GM19397 (cell line): ENCODE measurements around the gene ANKRD36C.
"Not testable (repeated sequence)": the region's sequence is repeated elsewhere in the genome, so short reads cannot be mapped to it uniquely, and the experiment has no call there.

Source experiments
- ATAC-seq: cut with Tn5 transposase; IDR thresholded peaks from one replicate; pipeline ENCODE4 v1.9.1; 2021; ENCODE audit warnings: mild to moderate bottlenecking, moderate library complexity; ENCODE audit not compliant: unreplicated experiment

Gene ANKRD36C

DNA sequence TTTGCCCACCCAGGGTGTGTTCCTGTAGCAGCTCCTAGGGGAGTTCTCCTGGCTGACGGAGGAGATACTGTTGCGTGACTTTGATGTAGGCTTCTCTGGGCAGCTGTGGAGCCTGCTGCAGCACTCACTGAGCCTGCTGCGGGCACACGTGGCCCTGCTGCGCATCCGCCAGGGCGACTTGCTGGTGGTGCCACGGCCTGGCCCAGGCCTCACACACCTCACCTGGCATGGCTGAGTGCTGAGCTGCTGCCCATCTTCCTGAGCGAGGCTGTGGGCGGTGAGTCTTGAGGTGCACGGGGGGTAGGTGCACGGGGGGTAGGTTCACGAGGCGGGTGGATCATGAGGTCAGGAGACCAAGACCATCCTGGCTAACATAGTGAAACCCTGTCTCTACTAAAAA, 191.7 kb downstream of the ANKRD36C start:
- no peak for ATAC-seq

DNA sequence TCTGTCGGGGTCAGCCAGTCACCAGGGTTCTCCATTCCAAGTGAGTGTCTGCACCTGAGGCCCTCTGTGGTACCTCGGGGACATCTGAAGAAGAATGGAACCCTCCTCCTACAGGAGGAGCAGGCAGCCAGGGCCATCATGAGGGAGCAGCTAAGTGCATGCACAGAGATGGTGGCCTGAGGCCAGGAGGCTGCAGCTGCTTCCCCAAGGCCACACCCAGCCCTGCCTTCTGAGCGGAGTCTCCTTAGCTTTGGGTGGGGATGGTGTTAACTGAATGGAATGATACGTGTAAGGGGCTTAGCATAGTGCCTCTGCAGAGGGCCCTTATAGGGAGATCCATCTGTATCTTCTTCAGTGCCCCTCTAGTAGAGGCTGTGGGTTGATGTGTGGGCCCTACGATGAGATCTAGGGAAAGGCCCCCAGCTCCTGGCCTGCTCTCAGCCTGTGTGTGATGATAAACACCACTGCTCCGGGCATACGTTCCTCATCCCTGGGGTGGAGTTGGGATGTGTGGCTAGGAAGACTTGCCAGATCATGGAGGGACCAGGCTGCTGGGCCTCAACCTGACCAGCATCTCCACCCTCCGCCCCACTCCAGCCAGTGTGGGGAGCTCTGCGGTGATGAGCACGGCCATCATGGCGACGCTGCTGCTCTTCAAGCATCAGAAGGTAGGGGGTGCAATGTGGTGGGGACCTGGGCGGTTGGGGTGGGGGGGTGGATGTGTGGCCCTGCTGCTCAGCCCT, 192.3 kb downstream of the ANKRD36C start:
- ATAC-seq = not testable (repeated sequence)

DNA sequence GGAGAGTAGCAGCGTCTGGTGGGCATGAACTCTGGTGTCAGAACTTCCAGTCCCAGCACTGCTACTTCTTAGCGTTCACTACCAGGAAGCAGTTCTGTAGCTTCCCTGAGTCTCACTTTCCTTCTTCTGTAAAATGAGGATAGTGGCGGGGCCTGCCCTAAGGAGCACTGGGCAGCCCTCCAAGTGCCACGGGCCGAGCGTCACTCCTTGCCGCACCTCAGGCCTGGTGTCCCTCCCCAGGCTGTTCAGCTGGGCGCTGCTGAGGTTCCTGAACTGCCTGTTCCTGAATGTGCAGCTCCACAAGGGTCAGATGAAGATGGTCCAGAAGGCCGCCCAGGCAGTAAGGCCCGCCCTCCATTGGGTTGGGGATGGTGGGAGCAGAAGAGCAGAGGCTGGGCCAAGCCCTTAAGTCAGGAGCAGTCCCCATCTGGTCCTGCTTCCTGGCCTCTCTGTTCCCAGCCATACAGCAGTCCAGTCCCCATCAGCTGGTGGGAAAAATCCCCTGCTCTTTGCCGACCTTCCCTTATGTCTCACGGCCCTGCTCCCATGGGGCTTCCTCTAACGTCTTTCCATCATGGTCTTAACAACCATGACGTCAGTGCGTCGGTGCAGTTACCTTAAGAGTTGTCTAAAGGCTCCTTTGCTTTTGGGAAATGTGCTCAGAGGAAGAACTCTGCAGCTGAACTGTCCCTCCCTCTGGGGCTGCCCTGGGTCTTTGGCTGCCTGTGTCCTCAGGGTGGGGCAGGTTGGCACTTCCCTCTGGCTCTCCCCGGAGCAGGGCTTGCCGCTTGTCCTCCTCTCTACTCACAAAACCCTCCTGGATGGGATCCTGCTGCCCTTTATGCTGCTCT, 195.2 kb downstream of the ANKRD36C start:
- ATAC-seq = not testable (repeated sequence)

DNA sequence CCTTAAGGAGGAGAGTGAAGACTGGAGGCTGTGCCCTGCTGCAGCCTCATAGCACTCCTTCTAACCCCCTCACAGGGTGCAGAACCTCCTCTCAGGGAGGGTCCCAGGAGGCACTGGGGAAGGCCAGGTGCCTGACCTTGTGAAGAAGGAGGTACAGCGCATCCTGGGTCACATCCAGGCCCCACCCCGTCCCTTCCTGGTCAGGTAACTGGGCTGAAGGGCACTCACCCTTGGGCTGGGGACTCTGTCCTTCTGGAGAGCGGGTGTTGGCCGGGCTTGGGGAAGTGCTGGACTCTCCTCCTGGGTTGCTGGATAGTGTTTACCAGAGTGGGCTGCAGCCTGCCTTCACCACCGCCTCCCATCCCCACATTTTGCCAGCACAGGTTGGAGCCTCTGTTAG, 197.7 kb downstream of the ANKRD36C start:
- ATAC-seq = not testable (repeated sequence)

DNA sequence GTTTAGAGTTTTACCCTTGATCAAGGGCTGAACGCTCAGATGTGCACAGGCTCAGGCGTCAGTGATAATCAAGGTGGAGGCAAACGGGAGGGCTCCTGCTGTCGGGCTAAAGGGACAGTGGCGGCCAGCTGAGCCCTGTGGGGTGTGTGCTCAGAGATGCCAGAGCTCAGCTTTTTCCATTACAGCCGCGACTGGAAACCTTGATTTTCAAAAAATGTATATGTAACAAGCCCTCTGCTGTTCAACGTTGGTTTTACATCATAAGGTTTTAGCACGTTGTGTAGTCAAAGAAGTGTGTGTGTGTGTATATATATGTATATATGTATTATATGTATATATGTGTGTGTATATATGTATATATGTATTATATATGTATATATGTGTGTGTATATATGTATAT, 201.4 kb downstream of the ANKRD36C start:
- ATAC-seq = not testable (repeated sequence)

DNA sequence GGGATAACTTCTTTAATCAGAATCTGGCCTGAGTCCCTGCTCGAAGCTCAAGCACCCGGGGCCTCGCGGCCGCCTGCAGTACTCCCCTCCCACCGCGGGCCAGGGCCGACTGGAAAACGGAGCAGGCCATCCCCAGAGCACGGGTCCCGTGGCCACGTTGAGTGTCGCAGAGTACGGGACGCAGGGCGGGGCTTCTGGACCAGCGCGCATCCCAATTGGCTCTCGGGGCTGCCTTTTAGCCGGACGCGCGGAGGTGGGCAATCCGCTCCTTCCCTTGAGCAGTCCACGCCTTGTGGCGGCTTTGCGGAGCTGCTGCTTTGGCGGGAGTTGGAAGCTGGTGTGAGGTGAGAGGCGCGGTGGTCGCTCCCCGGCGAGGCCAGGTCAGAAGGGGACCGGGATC, 202.2 kb downstream of the ANKRD36C start:
- not testable (repeated sequence) for ATAC-seq

DNA sequence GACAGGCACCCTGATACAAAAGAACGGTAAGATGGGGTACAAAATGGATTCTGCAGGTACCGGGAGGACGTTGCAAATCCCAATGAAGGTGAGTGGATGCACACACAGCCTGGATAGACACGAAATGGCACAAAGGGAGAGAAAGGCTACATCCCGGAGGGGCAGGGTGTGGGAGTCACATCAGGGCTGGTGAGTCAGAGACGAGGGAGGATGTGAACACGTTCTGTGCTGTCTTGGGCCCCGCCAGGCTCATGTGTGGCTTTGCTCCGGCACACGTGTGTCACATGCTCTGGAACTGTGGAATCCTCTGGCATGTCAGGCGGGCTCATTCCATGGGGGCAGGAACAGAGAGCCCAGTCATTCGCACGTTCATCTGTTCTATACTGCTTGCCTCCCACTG, 203.0 kb downstream of the ANKRD36C start:
- not testable (repeated sequence) for ATAC-seq
